Left colon (tissue), 2 donors: ENCODE data around the gene TYR. TPM values are rescaled to one million over a fixed set of nuclear protein-coding genes. Genes with fewer than 3 reads are reported as not detected.
"Not testable (repeated sequence)": the region's sequence is repeated elsewhere in the genome, so short reads cannot be mapped to it uniquely, and the experiment has no call there.

Experiments used
- ATAC-seq: fragments of 200-7000 bp; cut with Tn5 transposase; one replicate; pipeline ENCODE4 v1.9.1; 2020; ENCODE audit warnings: mild to moderate bottlenecking, moderate library complexity
- DNase-seq, 2 donors: peaks; one replicate each; pipeline ENCODE4 v3.0.0-alpha.2; 2020
- intact Hi-C, 2 donors: fragments of 100-400 bp; cut with DNase I in 1 of 2; cut with micrococcal nuclease in 1 of 2; formaldehyde crosslinking; loops; one replicate each; pipeline versions ENCODE4 v1.11.2 to v1.14.0; 2022; cut with DNase I, micrococcal nuclease
- total RNA-seq, 2 donors: library from RNA; stranded (reverse); fragmentation: NEBNext Ultra II Directional; extraction: Animal tissue kit (Norgen Biotek cat#: 25700); gene quantifications; one replicate each; pipeline ENCODE4 v1.2.1, GENCODE V29; 2021
- donor health status: DM: no; HTN: no; CAD: no.
- donor health status: DM: yes; HTN: yes; CAD: no.

The TYR gene
- total RNA-seq, 2 donors from 2014 or later, result not detected

DNA sequence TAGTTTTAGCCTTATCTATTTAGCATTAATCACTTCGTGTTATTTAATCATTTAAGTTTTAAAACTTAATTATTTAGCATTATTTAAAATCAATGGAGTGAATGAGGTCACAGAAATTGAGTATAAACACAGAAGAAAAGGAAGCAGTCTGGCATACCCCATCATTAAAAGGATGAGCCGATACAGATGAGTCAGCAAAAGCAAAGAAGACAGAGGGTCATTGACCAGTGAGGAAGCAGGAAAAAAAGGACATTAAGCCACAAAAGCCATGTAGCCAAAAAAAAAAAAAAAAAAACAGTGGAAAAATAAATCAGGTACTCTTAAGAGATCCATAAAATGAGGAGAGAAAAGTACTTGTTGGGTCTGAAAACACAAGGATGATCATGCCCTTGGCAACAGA lies 71.5 kb downstream of the TYR start:
- no peak for ATAC-seq
- intact Hi-C loops, result no loop called here
- no peak for DNase-seq

DNA sequence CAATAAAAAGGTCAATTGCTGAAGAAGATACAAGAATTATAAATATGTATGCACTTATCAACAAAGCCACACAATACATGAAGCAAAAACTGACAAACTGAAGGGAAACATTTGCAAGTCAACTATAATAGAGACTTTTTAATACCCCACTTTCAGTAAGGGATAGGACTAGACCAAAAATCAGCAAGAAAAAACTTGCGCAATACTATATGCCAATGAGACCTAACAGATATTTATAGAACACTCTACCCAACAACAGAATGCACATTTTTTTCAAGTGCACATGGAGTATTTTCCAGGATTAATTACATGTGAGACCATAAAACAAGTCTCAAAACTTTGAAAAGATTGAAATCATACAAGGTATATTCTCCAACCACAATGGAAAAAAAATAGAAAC lies 83.8 kb downstream of the TYR start:
- ATAC-seq, DNase-seq, intact Hi-C loops: not testable (repeated sequence)

DNA sequence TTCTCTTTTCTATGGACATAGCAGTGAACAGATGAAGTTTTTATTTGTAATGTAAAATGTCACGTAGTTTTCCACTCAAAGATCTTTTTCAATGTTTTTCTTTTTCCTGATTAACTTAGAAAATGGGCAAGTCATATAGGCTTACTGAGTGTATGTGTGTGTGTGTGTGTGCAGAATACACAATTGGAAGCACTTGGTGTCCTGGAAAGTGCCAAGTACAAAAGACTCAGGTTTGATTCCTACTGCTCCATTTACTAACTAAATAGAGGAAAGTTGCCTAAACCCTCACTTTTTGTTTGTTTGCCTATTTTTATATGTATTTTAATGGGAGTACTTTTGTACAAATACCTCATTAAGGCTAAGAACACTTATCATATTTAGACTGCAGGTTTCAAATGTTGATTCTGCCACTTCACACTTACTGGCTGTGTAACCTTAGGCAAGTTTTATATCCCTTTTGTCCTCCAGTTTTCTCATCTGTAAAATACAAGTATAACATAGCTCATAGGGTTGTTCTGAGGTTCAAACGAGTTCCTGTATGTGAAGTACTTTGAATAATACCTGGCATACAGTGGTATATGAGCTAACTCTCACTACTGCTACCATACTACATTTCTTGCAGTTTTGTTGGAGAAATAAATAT lies 90.1 kb downstream of the TYR start:
- no peak for DNase-seq
- ATAC-seq, result no peak
- intact Hi-C loops, result no loop called here

DNA sequence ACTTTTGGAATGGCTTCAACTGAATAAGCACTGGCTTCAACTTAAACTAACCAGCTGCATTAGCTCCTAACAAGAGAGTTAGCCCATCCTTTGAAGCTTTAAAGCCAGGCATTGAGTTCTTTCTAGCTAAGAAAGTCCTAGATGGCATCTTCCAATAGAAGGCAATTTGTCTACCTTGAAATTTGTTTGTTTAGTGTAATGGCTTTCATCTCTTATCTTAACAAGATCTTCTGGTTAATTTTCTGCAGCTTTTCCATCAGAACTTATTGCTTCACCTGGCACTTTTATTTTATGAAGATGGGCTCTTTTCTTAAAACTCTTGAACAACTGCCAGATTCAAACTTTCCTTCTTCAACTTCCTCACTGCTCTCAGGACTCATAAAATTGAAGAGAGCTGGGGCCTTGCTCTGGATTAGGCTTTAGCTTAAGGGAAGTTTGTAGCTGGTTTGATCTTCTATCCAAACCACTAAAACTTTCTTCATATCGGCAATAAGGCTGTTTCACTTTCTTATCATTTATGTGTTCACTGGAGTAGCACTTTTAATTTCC lies 94.9 kb downstream of the TYR start:
- intact Hi-C loops, DNase-seq: not testable (repeated sequence)
- ATAC-seq, result peak; percentile 88

DNA sequence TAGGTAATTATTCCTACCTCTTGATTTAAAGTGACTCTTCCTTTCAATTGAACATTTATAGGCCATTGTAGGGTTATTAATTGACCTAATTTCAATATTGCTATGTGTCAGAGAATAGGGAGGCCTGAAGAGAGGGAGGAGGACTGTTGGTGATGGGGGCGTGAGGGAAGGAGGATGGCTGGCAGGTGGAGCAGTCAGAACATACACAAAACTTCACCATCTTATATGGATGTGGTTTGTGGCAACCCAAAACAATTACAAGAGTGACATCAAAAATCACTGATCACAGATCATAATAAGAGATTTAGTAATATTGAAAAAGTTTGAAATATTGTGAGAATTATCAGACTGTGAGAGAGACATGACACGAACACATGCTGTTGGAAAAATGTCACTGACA lies 95.5 kb downstream of the TYR start:
- intact Hi-C loops, DNase-seq, ATAC-seq: not testable (repeated sequence)

DNA sequence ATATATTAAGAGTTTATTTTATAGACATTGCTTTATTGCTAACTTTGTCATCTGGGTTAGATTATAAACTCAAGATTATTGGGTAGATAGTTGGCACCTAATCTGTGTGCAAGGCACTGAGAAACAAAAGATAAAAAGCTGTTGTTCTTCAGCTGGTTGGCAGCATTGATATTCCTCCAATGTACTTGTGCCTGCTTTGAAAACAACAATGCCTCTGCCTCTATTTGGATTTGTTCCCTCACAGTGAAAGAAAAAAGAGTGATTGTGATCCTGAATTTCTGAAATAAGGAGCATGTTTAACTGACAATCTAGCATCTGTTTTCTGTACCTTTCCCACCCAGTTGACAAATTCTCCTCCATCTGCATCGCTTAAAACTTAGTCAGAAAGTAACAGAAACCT lies 98.3 kb downstream of the TYR start:
- intact Hi-C loops, result no loop called here
- DNase-seq (no peak), ATAC-seq (no peak)

DNA sequence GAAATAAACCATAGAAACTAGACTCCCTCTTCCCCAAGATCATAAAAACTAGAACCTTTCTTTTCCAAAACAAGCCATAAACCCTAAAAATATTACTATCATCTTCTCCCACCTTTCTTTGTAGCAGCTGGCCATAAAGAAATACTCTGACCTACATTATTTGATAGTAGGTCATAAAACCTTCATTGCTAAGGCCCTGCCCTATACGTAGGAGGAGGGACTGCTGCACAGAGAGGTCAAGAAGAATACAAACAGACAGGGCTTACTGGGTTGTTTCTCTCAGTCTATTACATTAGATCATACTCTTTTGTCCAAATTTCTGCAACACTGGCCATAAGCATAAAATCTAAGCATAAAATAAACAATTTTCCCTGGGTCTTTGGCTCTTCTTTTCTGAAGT lies 101.5 kb downstream of the TYR start:
- ATAC-seq, result peak; percentile 97
- intact Hi-C loops, result no loop called here
- no peak for DNase-seq

DNA sequence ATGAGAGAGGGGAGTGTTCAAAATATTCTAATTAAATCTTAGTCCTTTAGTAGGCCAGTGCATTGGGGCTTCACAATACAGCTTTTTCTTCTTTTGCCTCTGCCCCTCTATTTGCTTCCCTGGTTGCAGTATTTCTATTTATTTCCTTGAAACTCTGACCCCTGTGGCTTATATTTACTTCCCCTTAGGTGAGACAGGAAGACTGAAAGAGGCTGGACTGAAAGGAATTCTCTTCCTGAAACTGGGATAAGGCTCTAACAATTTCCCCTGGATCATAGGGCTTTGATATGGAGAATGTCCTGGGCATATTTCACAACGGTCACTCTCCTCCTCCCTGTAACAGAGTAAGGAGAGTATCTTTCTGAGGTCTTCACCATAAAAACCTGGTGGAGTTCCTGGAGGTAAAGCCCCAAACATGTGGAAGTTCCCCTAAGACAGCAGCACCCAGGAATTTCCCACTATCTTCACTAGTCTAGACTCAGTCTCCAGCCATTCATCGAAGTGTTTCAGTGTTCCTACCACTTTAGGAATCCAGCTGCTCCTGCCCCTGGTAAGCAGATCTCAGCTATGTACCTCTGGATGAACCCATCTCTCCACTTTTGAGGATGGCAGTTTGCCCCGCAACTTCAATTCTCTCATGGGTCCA lies 103.5 kb downstream of the TYR start:
- peak; percentile 83 for ATAC-seq
- intact Hi-C loops, DNase-seq: not testable (repeated sequence)

DNA sequence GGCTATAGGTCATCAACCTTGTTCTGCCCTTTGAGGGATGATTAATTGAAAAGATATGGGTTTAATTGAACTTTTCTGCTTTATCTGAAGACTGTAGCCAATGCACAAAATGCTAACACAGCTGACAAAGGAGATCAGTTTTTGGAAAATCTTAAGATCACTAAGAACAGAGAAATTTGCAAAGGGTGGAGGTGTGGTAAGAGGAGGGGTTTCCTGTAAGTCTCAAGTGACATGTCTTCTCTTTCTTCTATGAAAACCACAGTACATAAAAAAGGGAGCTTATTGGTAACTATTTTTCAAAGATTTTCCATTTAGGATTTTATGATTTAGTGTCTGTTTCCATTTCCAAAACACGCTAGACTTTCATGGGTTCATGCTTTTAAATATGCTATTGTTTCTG lies 108.9 kb downstream of the TYR start:
- DNase-seq, intact Hi-C loops, ATAC-seq: not testable (repeated sequence)

DNA sequence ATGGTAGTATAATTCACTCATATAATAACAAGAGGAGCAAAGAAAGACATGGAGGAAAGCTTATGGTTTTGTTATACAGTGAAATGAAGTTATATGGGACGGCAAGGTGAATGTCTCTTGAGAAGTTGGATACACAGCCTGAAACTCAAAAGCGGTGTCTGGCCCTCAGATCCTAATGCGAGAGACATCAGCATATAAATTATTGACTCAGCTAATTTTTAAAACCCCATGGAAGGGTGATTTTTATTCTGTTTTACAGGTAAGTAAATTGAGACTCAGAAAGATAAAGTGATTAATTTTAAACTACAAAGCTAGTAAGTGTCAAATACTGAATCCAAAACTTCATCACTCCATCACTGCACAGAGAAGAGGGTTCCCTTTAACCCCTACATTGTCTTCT lies 110.3 kb downstream of the TYR start:
- ATAC-seq, intact Hi-C loops, DNase-seq: not testable (repeated sequence)

DNA sequence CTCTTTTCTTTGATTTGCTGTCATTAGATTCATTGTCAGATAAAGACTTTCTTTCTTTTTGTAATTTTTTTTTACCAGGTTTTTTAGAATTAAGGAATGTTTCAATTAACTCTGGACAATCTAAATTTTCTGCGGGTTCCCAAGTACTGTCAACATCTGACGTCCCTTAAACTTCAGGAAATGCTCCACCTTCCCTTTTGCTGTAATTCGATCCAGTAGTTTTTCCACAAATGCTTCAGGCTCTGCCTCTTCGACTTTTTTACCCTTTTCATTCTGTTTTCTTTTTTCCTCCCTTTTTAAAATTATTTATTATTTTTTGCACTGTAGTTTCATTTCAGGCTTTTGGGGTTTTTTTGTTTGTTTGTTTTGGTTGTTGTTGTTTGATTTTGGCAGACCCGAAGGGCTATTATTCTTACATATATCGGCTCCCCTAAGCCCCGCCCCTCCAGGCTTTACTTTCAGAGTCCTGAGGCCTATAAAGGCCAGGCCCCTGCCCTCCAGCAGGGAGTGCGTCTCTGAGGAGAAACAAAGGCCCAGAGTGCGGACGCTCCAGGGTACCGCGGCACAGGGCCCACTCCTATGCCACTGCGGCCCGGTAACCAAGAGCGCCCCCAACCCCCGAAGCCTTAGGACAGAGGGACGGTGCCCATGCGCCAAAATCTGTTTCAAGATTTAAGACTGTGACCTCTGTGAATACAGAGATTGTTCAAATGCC lies 116.4 kb downstream of the TYR start:
- ATAC-seq (no peak), DNase-seq (no peak)
- intact Hi-C loops, result no loop called here

DNA sequence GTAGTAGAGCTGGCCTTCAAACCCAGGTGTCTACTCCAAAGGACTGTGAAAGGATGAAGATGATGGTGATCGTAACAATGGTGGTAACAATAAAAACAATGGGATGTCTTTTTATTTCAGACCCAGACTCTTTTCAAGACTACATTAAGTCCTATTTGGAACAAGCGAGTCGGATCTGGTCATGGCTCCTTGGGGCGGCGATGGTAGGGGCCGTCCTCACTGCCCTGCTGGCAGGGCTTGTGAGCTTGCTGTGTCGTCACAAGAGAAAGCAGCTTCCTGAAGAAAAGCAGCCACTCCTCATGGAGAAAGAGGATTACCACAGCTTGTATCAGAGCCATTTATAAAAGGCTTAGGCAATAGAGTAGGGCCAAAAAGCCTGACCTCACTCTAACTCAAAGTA lies 117.3 kb downstream of the TYR start:
- ATAC-seq, intact Hi-C loops, DNase-seq: not testable (repeated sequence)

DNA sequence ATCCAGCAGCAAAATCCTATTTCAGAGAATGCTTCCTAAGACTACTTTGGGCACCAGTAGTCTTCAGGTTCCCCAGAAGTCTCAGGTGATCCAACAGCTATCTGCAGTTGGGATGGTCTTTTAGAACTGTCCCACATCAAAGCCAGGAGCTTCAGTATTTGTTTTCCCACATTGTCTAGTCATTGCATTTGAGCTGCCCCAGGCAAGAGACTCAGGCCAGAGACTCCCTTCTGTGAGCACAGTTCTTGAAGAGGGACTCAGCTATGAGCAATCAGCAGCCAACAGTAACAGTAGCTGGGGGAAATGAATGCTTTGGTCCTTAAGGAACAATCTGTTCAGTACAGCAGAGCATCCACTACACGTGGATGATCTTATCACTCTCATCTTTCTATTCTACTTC lies 125.4 kb downstream of the TYR start:
- ATAC-seq, DNase-seq, intact Hi-C loops: not testable (repeated sequence)

DNA sequence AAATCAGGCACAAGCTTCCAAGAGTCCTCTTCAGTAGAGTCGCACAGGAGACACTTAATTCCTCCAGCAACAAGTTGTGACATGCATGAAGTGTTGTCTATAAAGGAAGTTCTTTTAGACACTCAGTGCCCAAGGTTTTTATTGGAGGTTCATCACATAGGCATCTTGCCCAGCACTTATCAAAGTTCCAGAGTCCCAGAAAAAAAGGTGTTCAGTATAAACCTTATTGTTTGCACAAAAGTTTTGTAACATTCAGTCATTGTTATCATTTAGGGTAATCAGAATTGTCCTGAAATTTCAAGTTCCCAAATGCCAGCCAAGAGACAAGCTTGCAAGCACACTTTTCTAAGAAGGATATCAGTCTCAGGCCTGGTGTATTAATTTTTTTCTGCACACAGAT lies 130.6 kb downstream of the TYR start:
- intact Hi-C loops, DNase-seq, ATAC-seq: not testable (repeated sequence)

DNA sequence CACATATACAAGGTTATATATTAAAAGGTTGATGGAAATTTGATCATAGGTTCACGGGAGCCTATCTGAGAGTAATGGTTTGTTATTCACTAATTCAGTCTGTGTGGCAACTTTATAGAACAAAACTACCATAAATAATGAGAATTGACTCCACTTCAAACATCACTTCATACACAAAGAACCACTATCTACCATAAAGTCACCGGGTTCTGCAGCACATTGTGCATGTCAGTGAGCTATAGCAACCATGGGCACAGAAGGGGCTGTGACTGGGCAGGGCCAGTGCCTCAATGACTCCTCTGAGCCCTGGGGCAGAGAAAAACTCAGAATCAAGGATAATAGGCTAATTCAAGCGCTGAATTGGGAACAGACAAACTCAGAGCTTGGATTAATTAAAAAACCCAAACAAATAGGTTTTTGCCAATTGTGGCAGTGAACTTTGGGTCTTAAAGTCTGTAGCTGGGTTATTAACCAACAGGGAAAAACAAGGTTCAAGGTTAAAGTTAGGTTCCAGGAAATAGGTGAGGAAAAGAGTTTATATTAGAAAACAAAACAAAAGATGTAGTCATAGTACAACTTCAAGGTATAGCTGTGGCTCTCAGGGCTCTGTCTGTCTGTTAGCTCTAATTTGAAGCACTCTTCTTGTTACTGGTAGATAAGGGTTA lies 131.8 kb downstream of the TYR start:
- DNase-seq, intact Hi-C loops, ATAC-seq: not testable (repeated sequence)

DNA sequence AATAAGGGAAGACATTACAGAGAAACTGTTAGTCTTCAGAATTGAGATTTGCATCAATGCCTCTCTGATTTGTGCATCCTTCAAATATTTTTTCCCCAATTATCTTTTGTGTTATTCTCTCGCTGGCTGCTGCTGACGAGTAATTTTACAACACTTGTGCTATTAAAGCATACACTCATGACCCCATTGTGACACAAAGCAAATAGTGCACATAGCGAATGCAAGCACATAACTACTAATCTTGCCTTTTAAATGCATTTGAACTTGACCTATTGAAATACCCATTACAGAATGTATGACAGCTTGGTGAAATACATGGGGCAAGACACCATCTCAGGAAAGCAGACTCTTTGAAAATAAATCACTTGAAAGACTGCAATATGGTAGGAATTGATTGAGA lies 132.9 kb downstream of the TYR start:
- DNase-seq, ATAC-seq, intact Hi-C loops: not testable (repeated sequence)

DNA sequence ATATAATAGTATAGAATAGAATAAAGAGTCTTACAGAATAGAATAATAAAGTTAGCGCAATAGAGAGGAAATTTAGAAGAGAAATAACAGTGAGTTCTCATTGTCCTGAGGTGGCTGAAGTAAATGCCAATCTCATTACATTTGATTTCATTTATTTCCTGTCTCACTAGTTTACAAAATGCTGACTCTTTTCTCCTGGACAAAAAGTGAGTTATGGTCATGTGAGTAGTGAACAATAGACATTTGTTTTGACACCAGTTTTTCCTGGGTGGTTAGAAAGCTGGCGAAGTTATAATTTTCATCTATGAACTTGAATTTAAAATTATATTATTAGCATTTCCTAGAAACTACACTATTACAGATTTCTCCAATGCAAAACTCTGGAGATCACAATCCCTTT lies 143.7 kb downstream of the TYR start:
- DNase-seq (no peak), ATAC-seq (no peak)
- intact Hi-C loops, result no loop called here

DNA sequence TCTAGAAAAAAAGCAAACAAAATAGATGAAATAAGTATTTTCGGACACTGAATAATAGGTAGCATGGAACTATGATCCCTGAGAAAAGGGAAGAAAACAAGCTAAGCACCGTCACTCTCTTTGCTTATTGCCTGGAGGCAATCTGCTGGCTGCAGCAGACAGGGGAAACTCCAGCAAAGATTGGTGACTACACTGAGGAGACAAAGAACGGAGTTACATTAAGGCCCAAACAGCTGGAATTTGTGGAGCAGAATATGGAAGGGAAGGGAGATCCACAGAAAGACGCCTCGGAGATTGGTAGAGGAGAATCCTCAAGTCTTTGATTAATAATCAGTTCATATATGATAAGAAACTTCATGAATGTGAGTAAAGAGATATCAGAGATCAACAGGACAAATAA lies 150.2 kb downstream of the TYR start:
- intact Hi-C loops, result no loop called here
- DNase-seq (no peak), ATAC-seq (no peak)

DNA sequence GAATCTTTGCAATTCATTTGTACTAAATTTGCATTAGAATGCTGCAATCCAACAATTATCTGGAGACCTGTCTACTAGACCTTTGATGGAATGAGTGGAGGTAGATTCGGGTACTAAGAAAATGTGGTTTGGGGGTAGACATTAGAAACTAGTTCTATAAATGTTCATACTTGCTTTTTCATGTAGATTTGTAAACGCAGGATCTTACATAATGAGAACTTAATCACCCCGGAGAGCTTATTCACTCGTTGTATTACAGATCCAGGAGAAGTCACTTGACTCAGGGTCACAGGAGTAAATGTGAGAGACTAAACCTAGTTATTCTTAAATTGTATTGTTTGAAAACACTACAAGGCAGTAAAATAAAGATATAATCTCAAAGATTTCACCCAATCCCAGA lies 154.3 kb downstream of the TYR start:
- DNase-seq, intact Hi-C loops, ATAC-seq: not testable (repeated sequence)
